Cardiac muscle cell (in vitro differentiated cells and primary cell): Measurements from ENCODE around the gene DLEC1. TPM values are rescaled to one million over a fixed set of nuclear protein-coding genes. Genes with fewer than 3 reads are reported as not detected.
"Not testable (repeated sequence)": the region's sequence is repeated elsewhere in the genome, so short reads cannot be mapped to it uniquely, and the experiment has no call there.

Experiments used
- DNase-seq, 2 donors: peaks; one replicate each; pipeline versions ENCODE4 v3.0.0 to v3.0.0-alpha.2; 2010 to 2017; ENCODE audit warnings: low read depth in 1 of 2, low spot score in 1 of 2
- H3K27ac ChIP-seq: fragments of 200-600 bp; sonication (generic); 2 replicates; pipeline ENCODE4 v1.5.1; 2016
- H3K27me3 ChIP-seq: fragments of 200-600 bp; sonication (generic); 2 replicates; pipeline ENCODE4 v1.6.0; 2016; ENCODE audit warnings: control low read depth
- H3K36me3 ChIP-seq: fragments of 200-600 bp; sonication (generic); 2 replicates; pipeline ENCODE4 v1.5.1; 2016; ENCODE audit warnings: control low read depth
- H3K4me1 ChIP-seq: fragments of 200-600 bp; sonication (generic); 2 replicates; pipeline ENCODE4 v1.8.1; 2017; ENCODE audit warnings: low read depth, mild to moderate bottlenecking, mixed run types
- H3K4me3 ChIP-seq: fragments of 200-600 bp; sonication (generic); 2 replicates; pipeline ENCODE4 v1.5.1; 2016; ENCODE audit warnings: mild to moderate bottlenecking
- H3K9me3 ChIP-seq: fragments of 200-600 bp; sonication (generic); 2 replicates; pipeline ENCODE4 v1.5.1; 2017; ENCODE audit warnings: low read depth, mild to moderate bottlenecking, control low read depth
- polyA plus RNA-seq: library from polyadenylated mRNA; unstranded; fragments of >200 nt; fragmentation: Nextera tagmentation; extraction: Ambion mirVana; gene quantifications from 2 replicates; pipeline ENCODE4 v1.2.1, GENCODE V29; 2016
- total RNA-seq: library from RNA; depleted of rRNA; stranded (reverse); fragments of >200 nt; gene quantifications from 2 replicates; pipeline ENCODE4 v1.2.3, GENCODE V29; 2016
- TF ChIP-seq, protein P1 (sequence below): IDR thresholded peaks from 2 replicates; pipeline ENCODE4 v1.5.1; 2012; ENCODE audit warnings: low read depth, mild to moderate bottlenecking, low read length

DLEC1 gene
- total and polyA plus RNA-seq, 2 experiments from 2014 or later: 0.15 TPM; not detected in 1

DNA sequence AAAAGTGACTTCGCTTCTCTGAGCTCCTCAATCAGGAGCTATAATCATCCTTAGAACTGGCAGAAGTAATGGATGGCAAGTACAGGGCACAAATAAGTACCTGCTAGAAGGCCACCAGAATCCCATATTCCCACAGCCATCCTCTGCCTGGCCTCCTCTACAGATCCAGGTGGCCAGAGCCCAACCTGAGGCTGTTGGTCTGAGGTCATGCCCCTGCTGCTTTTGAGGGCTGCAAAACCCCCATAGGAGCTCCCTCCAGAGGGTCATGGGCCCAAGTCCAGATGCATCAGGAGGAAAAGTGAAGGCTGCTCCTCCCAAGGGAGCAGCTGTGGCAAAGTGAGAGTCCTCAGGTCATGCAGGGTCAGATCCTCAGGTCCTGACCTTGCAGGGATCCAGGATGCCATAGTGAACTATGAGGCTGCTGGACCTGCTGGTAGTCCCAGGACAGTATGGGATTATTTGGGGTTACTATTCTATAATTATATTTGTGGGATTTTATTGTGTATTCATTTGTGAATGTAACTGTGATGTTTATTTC lies 6.6 kb upstream of the DLEC1 start:
- no peak for DNase-seq
- H3K27me3 ChIP-seq: peaks cover 16% of the 10 kb centered on the region
- TF ChIP-seq, protein P1, sequence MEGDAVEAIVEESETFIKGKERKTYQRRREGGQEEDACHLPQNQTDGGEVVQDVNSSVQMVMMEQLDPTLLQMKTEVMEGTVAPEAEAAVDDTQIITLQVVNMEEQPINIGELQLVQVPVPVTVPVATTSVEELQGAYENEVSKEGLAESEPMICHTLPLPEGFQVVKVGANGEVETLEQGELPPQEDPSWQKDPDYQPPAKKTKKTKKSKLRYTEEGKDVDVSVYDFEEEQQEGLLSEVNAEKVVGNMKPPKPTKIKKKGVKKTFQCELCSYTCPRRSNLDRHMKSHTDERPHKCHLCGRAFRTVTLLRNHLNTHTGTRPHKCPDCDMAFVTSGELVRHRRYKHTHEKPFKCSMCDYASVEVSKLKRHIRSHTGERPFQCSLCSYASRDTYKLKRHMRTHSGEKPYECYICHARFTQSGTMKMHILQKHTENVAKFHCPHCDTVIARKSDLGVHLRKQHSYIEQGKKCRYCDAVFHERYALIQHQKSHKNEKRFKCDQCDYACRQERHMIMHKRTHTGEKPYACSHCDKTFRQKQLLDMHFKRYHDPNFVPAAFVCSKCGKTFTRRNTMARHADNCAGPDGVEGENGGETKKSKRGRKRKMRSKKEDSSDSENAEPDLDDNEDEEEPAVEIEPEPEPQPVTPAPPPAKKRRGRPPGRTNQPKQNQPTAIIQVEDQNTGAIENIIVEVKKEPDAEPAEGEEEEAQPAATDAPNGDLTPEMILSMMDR: no peak
- peaks cover 5% of the 10 kb centered on the region for H3K4me1 ChIP-seq
- H3K36me3 ChIP-seq: no peaks in the 10 kb centered on the region
- no peak overlapping the region for H3K4me3 ChIP-seq
- no peak overlapping the region for H3K27ac ChIP-seq
- H3K9me3 ChIP-seq: no peaks in the 10 kb centered on the region

DNA sequence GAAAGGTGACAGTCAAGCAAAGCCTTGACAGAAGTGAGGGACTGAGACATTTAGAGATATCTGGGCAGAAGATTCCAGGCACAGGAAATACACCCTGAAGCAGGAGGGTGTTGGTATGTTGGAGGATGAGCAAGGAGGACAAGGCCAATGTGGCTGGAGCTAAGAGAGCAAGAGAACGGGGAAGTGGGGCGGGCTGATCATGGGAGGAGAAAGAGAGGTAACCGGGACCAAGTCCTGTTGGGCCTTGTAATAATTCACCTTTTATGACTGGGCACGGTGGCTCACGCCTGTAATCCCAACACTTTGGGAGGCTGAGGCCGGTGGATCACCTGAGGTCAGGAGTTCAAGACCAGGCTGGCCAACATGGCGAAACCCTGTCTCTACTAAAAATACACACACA lies 5.4 kb upstream of the DLEC1 start:
- not testable (repeated sequence) for H3K27me3 ChIP-seq, DNase-seq, H3K9me3 ChIP-seq, H3K36me3 ChIP-seq, H3K4me1 ChIP-seq, H3K4me3 ChIP-seq, H3K27ac ChIP-seq

DNA sequence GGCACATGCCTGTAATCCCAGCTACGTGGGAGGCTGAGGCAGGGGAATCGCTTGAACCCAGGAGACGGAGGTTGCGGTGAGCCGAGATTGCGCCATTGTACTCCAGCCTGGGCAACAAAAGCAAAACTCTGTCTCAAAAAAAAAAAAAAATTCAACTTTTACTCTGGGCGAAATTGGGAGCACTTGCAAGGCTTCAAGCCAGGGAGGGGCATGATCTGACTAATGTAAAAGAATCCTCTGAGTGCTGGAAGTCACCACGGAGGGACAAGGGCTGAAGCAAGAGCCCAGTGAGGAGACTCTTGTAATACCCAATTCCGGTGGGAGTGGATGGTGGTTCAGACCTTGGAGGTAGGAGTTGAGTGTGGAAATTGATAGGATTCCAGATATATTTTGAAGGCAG lies 4.7 kb upstream of the DLEC1 start:
- not testable (repeated sequence) for H3K27me3 ChIP-seq, H3K27ac ChIP-seq, H3K36me3 ChIP-seq, H3K4me1 ChIP-seq, H3K4me3 ChIP-seq, DNase-seq, H3K9me3 ChIP-seq

DNA sequence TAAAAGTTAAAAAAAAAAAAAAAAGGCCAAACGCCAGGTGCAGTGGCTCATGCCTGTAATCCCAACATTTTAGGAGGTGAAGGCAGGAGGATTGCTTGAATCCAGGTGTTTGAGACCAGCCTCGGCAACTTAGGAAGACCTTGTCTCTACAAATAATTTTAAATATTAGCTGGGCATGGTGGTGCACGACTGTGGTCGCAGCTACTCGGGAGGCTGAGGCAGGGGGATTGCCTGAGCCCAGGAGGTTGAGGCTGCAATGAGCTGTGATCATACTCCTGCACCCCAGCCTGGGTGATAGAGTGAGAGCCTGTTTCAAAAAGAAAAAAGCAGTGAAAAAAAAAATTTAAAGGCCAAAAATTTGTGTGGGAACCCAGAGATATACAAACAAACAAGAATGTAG lies 2.7 kb upstream of the DLEC1 start:
- no peak for DNase-seq
- Histone ChIP-seq H3K27me3 (peaks cover 28% of the 10 kb centered on the region), H3K36me3 (no peaks in the 10 kb centered on the region), H3K4me3 (no peak overlapping the region), H3K9me3 (no peaks in the 10 kb centered on the region), H3K4me1 (no peaks in the 10 kb centered on the region), H3K27ac (no peak overlapping the region)
- TF ChIP-seq, protein P1: no peak

DNA sequence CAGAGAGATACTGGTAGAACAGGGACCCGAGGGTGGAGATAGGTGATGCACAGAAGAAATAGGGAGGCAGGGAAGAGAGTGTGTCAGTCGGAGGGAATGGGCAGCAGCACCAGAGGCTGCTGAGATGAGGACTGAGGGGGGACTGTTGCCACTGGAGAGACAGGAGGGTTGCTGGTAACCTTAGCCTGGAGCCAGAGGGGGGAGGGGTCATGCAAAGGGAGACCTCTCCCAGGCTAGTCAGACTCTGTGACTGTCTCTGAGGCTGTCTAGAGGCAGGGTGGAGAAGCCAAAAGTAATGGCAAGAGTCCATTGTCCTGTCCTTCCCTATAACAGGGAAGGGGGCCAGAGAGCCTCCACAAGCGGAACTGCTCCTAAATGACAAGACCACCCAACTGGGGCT lies 2.1 kb upstream of the DLEC1 start:
- Histone ChIP-seq H3K4me1 (no peaks in the 10 kb centered on the region), H3K36me3 (no peaks in the 10 kb centered on the region), H3K9me3 (no peaks in the 10 kb centered on the region), H3K27ac (no peak overlapping the region), H3K27me3 (peaks cover 32% of the 10 kb centered on the region), H3K4me3 (no peak overlapping the region)
- TF ChIP-seq, protein P1: no peak
- DNase-seq: no peak

DNA sequence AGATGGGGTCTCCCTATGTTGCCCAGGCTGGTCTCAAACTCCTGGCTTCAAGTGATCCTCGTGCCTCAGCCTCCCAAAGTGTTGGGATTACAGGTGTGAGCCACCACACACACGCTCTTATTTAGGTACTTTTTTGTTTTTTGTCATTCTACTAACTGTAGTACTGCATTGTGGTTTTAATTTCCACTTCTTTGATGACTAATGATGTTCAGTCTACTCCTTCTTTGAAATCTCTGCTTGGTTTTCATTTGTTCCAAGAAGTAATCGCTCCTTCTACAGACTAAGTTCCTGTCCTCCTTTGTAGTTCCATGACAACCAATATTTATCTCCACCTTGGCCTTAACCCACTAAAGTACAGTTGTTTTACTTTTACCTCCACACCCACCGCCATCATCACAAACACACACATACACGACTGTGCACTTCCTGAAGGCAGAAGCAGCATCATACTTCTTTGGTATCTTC lies 529 bp upstream of the DLEC1 start:
- Histone ChIP-seq H3K27me3 (peaks cover 41% of the 10 kb centered on the region), H3K9me3 (no peaks in the 10 kb centered on the region), H3K4me3 (no peak overlapping the region), H3K4me1 (no peaks in the 10 kb centered on the region), H3K27ac (no peak overlapping the region), H3K36me3 (no peaks in the 10 kb centered on the region)
- DNase-seq: no peak
- TF ChIP-seq, protein P1: no peak

DNA sequence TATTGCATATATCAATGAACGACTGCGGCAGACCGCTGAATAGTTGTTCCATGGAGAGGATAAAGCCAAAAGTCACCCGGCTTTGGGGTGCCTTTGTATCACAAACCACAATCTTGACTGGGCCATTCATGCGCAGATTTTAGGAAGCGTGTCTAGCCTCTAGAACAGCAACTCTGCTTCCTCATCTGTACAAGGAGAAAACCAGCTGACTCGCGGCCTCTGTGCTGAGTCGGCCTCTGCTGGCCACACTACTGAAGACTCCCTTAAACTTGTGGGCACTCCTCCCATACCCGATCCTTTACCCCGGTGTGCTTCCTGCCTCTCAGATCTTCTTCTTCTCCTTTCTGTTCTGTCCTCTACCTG lies 872 bp downstream of the DLEC1 start:
- no peak overlapping the region for H3K27ac ChIP-seq
- DNase-seq: peak in 1 of 2 donors; percentile 54
- TF ChIP-seq, protein P1: peak; percentile 31
- no peaks in the 10 kb centered on the region for H3K36me3 ChIP-seq
- H3K9me3 ChIP-seq: no peaks in the 10 kb centered on the region
- H3K27me3 ChIP-seq: peaks cover 46% of the 10 kb centered on the region
- H3K4me1 ChIP-seq: no peaks in the 10 kb centered on the region
- H3K4me3 ChIP-seq: no peak overlapping the region
